HCT116 (cell line): ENCODE data around the gene SETD1A. TPM values are rescaled to one million over a fixed set of nuclear protein-coding genes. Genes with fewer than 3 reads are reported as not detected.

Experiments used
- ATAC-seq: fragments of 200-7000 bp; cut with Tn5 transposase; 2 replicates; pipeline ENCODE4 v1.9.1; 2020; ENCODE audit warnings: mild to moderate bottlenecking, moderate library complexity
- BruUV-seq: library from RNA; stranded (reverse); fragments of 400-500 nt; replicated peaks from 2 replicates; lab custom pipeline; 2021; lab: Mats Ljungman, UMichigan
- CTCF ChIA-PET: fragments of 300-600 bp; sonication (Branson Sonifier 250); formaldehyde crosslinking; loops from one replicate; lab custom pipeline; 2021; ENCODE audit warnings: antibody characterized with exemption; lab: Charles Lee
- POLR2A ChIA-PET: fragments of 300-600, 350-600 bp; sonication (Branson Sonifier 250); formaldehyde crosslinking; loops from one replicate; lab custom pipeline; 2021; ENCODE audit warnings: antibody characterized with exemption; lab: Charles Lee
- RAD21 ChIA-PET, 2 experiments: fragments of 300-600 bp; sonication (Branson Sonifier 250); formaldehyde crosslinking; loops; one replicate each; lab custom pipeline; 2023; ENCODE audit warnings: low total read pairs in 2 of 2; ENCODE audit not compliant: uncharacterized antibody in 2 of 2, unreplicated experiment in 2 of 2, low non-redundant PET in 1 of 2; lab: Charles Lee
- DNase-seq: peaks from one replicate; pipeline ENCODE4 v3.0.0-alpha.2; 2010; ENCODE audit warnings: low read depth, low spot score
- H2AFZ ChIP-seq: fragments of 200-600 bp; shearing (Covaris generic), sonication (generic); 2 replicates; pipeline ENCODE4 v1.6.1; 2017; ENCODE audit warnings: low read depth, mixed run types, mixed read lengths, antibody characterized with exemption, low read length; ENCODE audit not compliant: poor library complexity, severe bottlenecking
- H3K27ac ChIP-seq: 2 replicates; pipeline ENCODE4 v1.5.1; 2012; ENCODE audit warnings: low read depth, low read length
- H3K27me3 ChIP-seq: fragments of 200-600 bp; sonication (generic); 2 replicates; pipeline ENCODE4 v1.6.1; 2016; ENCODE audit warnings: mixed run types, low read length, mixed read lengths; ENCODE audit not compliant: insufficient read depth
- H3K36me3 ChIP-seq, 2 experiments: fragments of 200-500 bp in 1 of 2; fragments of 200-600 bp in 1 of 2; sonication (Bioruptor generic) in 1 of 2; sonication (generic) in 1 of 2; 2 replicates each; pipeline versions ENCODE4 v1.5.1 to v1.6.1; 2014 to 2016; ENCODE audit warnings: low read length in 2 of 2, inconsistent platforms in 1 of 2, mixed read lengths in 1 of 2, mixed run types in 1 of 2; ENCODE audit not compliant: insufficient read depth in 2 of 2, control insufficient read depth in 1 of 2
- H3K4me1 ChIP-seq, 2 experiments: fragments of 200-600 bp in 1 of 2; sonication (generic) in 1 of 2; 2 replicates each; pipeline versions ENCODE4 v1.5.1 to v1.6.1; 2012 to 2017; ENCODE audit warnings: low read length in 2 of 2, inconsistent platforms in 1 of 2, mild to moderate bottlenecking in 1 of 2, mixed read lengths in 1 of 2, mixed run types in 1 of 2, moderate library complexity in 1 of 2; ENCODE audit not compliant: insufficient read depth in 2 of 2, control insufficient read depth in 1 of 2
- H3K4me2 ChIP-seq: fragments of 200-600 bp; sonication (generic); 2 replicates; pipeline ENCODE4 v1.6.1; 2017; ENCODE audit warnings: mixed run types, low read length, mixed read lengths
- H3K4me3 ChIP-seq, 2 experiments: fragments of 200-600 bp in 1 of 2; sonication (generic) in 1 of 2; replicated peaks in 1 of 2; 2 replicates each; pipeline ENCODE4 v1.5.1; 2011 to 2016; ENCODE audit warnings: low read length in 2 of 2, control low read depth in 1 of 2, low read depth in 1 of 2, mild to moderate bottlenecking in 1 of 2, mixed read lengths in 1 of 2, mixed run types in 1 of 2
- H3K79me2 ChIP-seq: fragments of 200-600 bp; sonication (generic); 2 replicates; pipeline ENCODE4 v1.6.1; 2017; ENCODE audit warnings: mild to moderate bottlenecking, mixed run types, low read length, moderate library complexity, mixed read lengths; ENCODE audit not compliant: insufficient read depth
- H3K9ac ChIP-seq: fragments of 200-600 bp; sonication (generic); 2 replicates; pipeline ENCODE4 v1.6.1; 2016; ENCODE audit warnings: low read length, mixed read lengths
- H3K9me2 ChIP-seq: fragments of 200-600 bp; sonication (generic), shearing (Covaris generic); 2 replicates; pipeline ENCODE4 v1.6.1; 2017; ENCODE audit warnings: mixed run types, mild to moderate bottlenecking, moderate library complexity; ENCODE audit not compliant: insufficient read depth
- H3K9me3 ChIP-seq, 2 experiments: fragments of 200-500 bp in 1 of 2; fragments of 200-600 bp in 1 of 2; sonication (Bioruptor generic) in 1 of 2; sonication (generic) in 1 of 2; 2 replicates each; pipeline ENCODE4 v1.6.1; 2014 to 2017; ENCODE audit warnings: low read length in 2 of 2, mixed read lengths in 2 of 2, inconsistent platforms in 1 of 2, low read depth in 1 of 2, mild to moderate bottlenecking in 1 of 2, mixed run types in 1 of 2, moderate library complexity in 1 of 2; ENCODE audit not compliant: control insufficient read depth in 1 of 2, insufficient read depth in 1 of 2
- H4K20me1 ChIP-seq: fragments of 200-600 bp; sonication (generic), shearing (Covaris generic); 2 replicates; pipeline ENCODE4 v1.6.1; 2017; ENCODE audit warnings: mixed run types, mild to moderate bottlenecking, moderate library complexity; ENCODE audit not compliant: insufficient read depth
- JUND ChIP-seq: IDR thresholded peaks from 2 replicates; pipeline ENCODE4 v1.6.1; 2012
- MAX ChIP-seq: IDR thresholded peaks from 2 replicates; pipeline ENCODE4 v1.6.1; 2012
- POLR2AphosphoS5 ChIP-seq: IDR thresholded peaks from 2 replicates; pipeline ENCODE4 v1.6.1; 2011; ENCODE audit warnings: mild to moderate bottlenecking, low read depth, low read length, moderate library complexity
- SIN3A ChIP-seq: IDR thresholded peaks from 2 replicates; pipeline ENCODE4 v1.6.1; 2012; ENCODE audit warnings: low read depth
- SP1 ChIP-seq: IDR thresholded peaks from 2 replicates; pipeline ENCODE4 v1.6.1; 2012; ENCODE audit warnings: low read depth
- intact Hi-C: fragments of 100-400 bp; cut with micrococcal nuclease; formaldehyde crosslinking; loops from 2 replicates; pipeline ENCODE4 v1.10.0; 2022
- total RNA-seq: library from RNA; stranded (reverse); gene quantifications from one replicate; pipeline ENCODE4 v1.2.1, GENCODE V29; 2021; ENCODE audit not compliant: unreplicated experiment

Gene SETD1A
- total RNA-seq, 1 experiment from 2014 or later: 26.9 TPM

- H4K20me1 ChIP-seq: no peaks in the 10 kb centered on the region
- RAD21 ChIA-PET: no interaction called here
- H3K27me3 ChIP-seq: no peaks in the 10 kb centered on the region
- BruUV-seq: no TSS peak
- no peak overlapping the region for H3K9ac ChIP-seq
- peak; percentile 61 for DNase-seq
- H3K9me2 ChIP-seq: no peaks in the 10 kb centered on the region
- peak; percentile 70 for ATAC-seq
- peaks cover 9 to 26% of the 10 kb centered on the region in 2 experiments for H3K36me3 ChIP-seq
- peaks cover 7 to 15% of the 10 kb centered on the region in 2 experiments; a peak in 3 of 4 replicates for H3K4me1 ChIP-seq
- H3K27ac ChIP-seq: peak overlapping the region; percentile 31; the same call in 1 of the 2 replicates
- intact Hi-C loops: no loop called here
- H3K4me2 ChIP-seq: peak overlapping the region; percentile 14; the same call in 1 of the 2 replicates
- POLR2A ChIA-PET: interaction anchor here (0.7 to 1.2 kb wide), 2 partner anchors 12 to 190 kb away, joined by 3 to 4 read pairs; partner anchors contain the start of gene KAT8
- no peak overlapping the region for H2AFZ ChIP-seq
- H3K9me3 ChIP-seq: no peaks in the 10 kb centered on the region
- CTCF ChIA-PET: interaction anchor here (1.0 to 1.7 kb wide), 2 partner anchors 14 to 26 kb away, joined by 6 to 10 read pairs; no protein-coding TSS in a partner anchor
- peak; percentile 40; the same call in 1 of the 2 replicates for TF ChIP-seq POLR2AphosphoS5
- no peak for TF ChIP-seq SP1
- no peak overlapping the region for H3K4me3 ChIP-seq
- H3K79me2 ChIP-seq: peaks cover 10% of the 10 kb centered on the region; the same call in 1 of the 2 replicates
Observed at GRCh38 chr16:30927789-30928378, 29.7 kb upstream of the SETD1A start.

GRCh38 chr16:30928390-30928789, 29.2 kb upstream of the SETD1A start:
- ChIA-PET POLR2A (interaction anchor here (0.7 to 1.2 kb wide), 2 partner anchors 12 to 189 kb away, joined by 3 to 4 read pairs; partner anchors contain the start of gene KAT8), CTCF (interaction anchor here (1.0 kb wide), 1 partner anchor 25 kb away, joined by 6 read pairs; no protein-coding TSS in a partner anchor), RAD21 (no interaction called here)
- no peaks in the 10 kb centered on the region for H3K9me3 ChIP-seq
- H3K27me3 ChIP-seq: no peaks in the 10 kb centered on the region
- no peak overlapping the region for H3K4me3 ChIP-seq
- peak overlapping the region; percentile 30; the same call in 1 of the 2 replicates for H3K27ac ChIP-seq
- H3K4me2 ChIP-seq: no peak overlapping the region
- TF ChIP-seq JUND (no peak), MAX (no peak), SP1 (no peak), SIN3A (no peak)
- TF ChIP-seq, all 23 proteins: peak for 0
- Histone ChIP-seq H3K79me2 (peaks cover 10% of the 10 kb centered on the region; the same call in 1 of the 2 replicates), H3K36me3 (peaks cover 9 to 26% of the 10 kb centered on the region in 2 experiments), H3K9me2 (no peaks in the 10 kb centered on the region), H4K20me1 (no peaks in the 10 kb centered on the region), H2AFZ (no peak overlapping the region), H3K4me1 (peaks cover 7 to 15% of the 10 kb centered on the region in 2 experiments; a peak in 3 of 4 replicates), H3K9ac (no peak overlapping the region)
- DNase-seq: no peak
- BruUV-seq: no TSS peak
- intact Hi-C loops: no loop called here
- ATAC-seq: no peak
